H1 (cell line): ENCODE results near the gene KCNMA1. TPM values are rescaled to one million over a fixed set of nuclear protein-coding genes. Genes with fewer than 3 reads are reported as not detected.

Experiments
- CTCF ChIA-PET: fragments of 300-600 bp; sonication (Branson Sonifier 250); formaldehyde crosslinking; loops from one replicate; lab custom pipeline; 2021; ENCODE audit not compliant: partially characterized antibody; lab: Charles Lee
- POLR2A ChIA-PET: fragments of 300-600 bp; sonication (Branson Sonifier 250); formaldehyde crosslinking; loops from one replicate; lab custom pipeline; 2021; ENCODE audit warnings: inconsistent platforms; ENCODE audit not compliant: partially characterized antibody; lab: Charles Lee
- DNase-seq, 2 experiments: peaks; one replicate each; pipeline versions ENCODE4 v3.0.0 to v3.0.0-alpha.2; 2010 to 2022; ENCODE audit warnings: low spot score in 2 of 2, low read depth in 1 of 2, mixed read lengths in 1 of 2
- FAIRE-seq: peaks from 2 replicates; lab custom pipeline; 2011; peaks lifted over from hg19 to GRCh38; lab: Jason Lieb, UNC
- H2AFZ ChIP-seq: 2 replicates; pipeline ENCODE4 v1.8.1; 2012; ENCODE audit warnings: low read length, inconsistent platforms
- H2AK5ac ChIP-seq: 2 replicates; pipeline ENCODE4 v1.6.1; 2013; ENCODE audit warnings: low read depth, low read length
- H2BK120ac ChIP-seq: replicated peaks from 2 replicates; pipeline ENCODE3; 2013; ENCODE audit warnings: low read depth, low read length, inconsistent platforms
- H2BK12ac ChIP-seq: 2 replicates; pipeline ENCODE4 v1.6.1; 2013; ENCODE audit warnings: low read depth, low read length
- H2BK15ac ChIP-seq: 2 replicates; pipeline ENCODE4 v1.6.1; 2013; ENCODE audit warnings: low read length
- H2BK20ac ChIP-seq: 2 replicates; pipeline ENCODE4 v1.6.1; 2013; ENCODE audit warnings: low read length
- H2BK5ac ChIP-seq: 2 replicates; pipeline ENCODE4 v1.6.1; 2013; ENCODE audit warnings: low read depth, low read length
- H3K14ac ChIP-seq: 2 replicates; pipeline ENCODE4 v1.6.1; 2013; ENCODE audit warnings: inconsistent platforms; ENCODE audit not compliant: insufficient read length
- H3K18ac ChIP-seq: 2 replicates; pipeline ENCODE4 v1.6.1; 2013; ENCODE audit warnings: low read length; ENCODE audit errors: extremely low read depth
- H3K23ac ChIP-seq: 2 replicates; pipeline ENCODE4 v1.6.1; 2013; ENCODE audit warnings: inconsistent platforms; ENCODE audit not compliant: insufficient read length
- H3K23me2 ChIP-seq: 2 replicates; pipeline ENCODE4 v1.6.1; 2013; ENCODE audit warnings: low read depth, low read length
- H3K27ac ChIP-seq: 2 replicates; pipeline ENCODE4 v1.6.1; 2011; ENCODE audit warnings: low read depth, low read length, inconsistent platforms
- H3K27me3 ChIP-seq, 4 experiments: replicated peaks in 1 of 4; 1 replicate in 1 of 4; 2 replicates in 3 of 4; pipeline versions ENCODE4 v1.6.1 to v1.8.1; 2011 to 2013; ENCODE audit warnings: low read length in 3 of 4, mild to moderate bottlenecking in 3 of 4, inconsistent platforms in 2 of 4, mixed read lengths in 2 of 4, moderate library complexity in 1 of 4; ENCODE audit not compliant: control insufficient read depth in 3 of 4, insufficient read depth in 3 of 4; ENCODE audit errors: extremely low read depth in 1 of 4
- H3K36me3 ChIP-seq, 4 experiments: 2 replicates each; pipeline versions ENCODE4 v1.6.1 to v1.8.1; 2011 to 2013; ENCODE audit warnings: mild to moderate bottlenecking in 4 of 4, low read length in 3 of 4, moderate library complexity in 2 of 4, control low read depth in 1 of 4, inconsistent platforms in 1 of 4; ENCODE audit not compliant: insufficient read depth in 4 of 4, control insufficient read depth in 2 of 4
- H3K4ac ChIP-seq: replicated peaks from 2 replicates; pipeline ENCODE3; 2013; ENCODE audit warnings: low read length, low read depth, mixed read lengths, inconsistent platforms; ENCODE audit not compliant: insufficient read length
- H3K4me1 ChIP-seq, 4 experiments: replicated peaks in 1 of 4; 1 replicate in 1 of 4; 2 replicates in 3 of 4; pipeline versions ENCODE4 v1.6.1 to v1.8.1; 2011 to 2013; ENCODE audit warnings: low read length in 3 of 4, inconsistent platforms in 2 of 4, mixed read lengths in 1 of 4; ENCODE audit not compliant: insufficient read depth in 4 of 4, control insufficient read depth in 3 of 4
- H3K4me2 ChIP-seq, 2 experiments: 2 replicates each; pipeline versions ENCODE4 v1.6.1 to v1.8.1; 2011 to 2013; ENCODE audit warnings: low read depth in 2 of 2, low read length in 2 of 2, control low read depth in 1 of 2, inconsistent platforms in 1 of 2, mild to moderate bottlenecking in 1 of 2; ENCODE audit not compliant: insufficient read depth in 1 of 2
- H3K4me3 ChIP-seq, 4 experiments: fragments of 200-600, 300-600 bp in 1 of 4; sonication (generic), shearing (Covaris generic), sonication (Bioruptor Twin) in 1 of 4; 2 replicates each; pipeline versions ENCODE4 v1.5.1 to v1.8.1; 2011 to 2016; ENCODE audit warnings: low read length in 4 of 4, low read depth in 3 of 4, control low read depth in 2 of 4, inconsistent platforms in 2 of 4, mild to moderate bottlenecking in 2 of 4, mixed read lengths in 1 of 4, moderate library complexity in 1 of 4; ENCODE audit not compliant: insufficient read depth in 2 of 4; ENCODE audit errors: extremely low read depth in 1 of 4
- H3K56ac ChIP-seq: replicated peaks from 2 replicates; pipeline ENCODE3; 2013; ENCODE audit warnings: low read depth, mild to moderate bottlenecking, mixed read lengths, low read length, inconsistent platforms; ENCODE audit not compliant: insufficient read length
- H3K79me1 ChIP-seq: 2 replicates; pipeline ENCODE4 v1.6.1; 2013; ENCODE audit warnings: low read depth, low read length, control low read depth
- H3K79me2 ChIP-seq, 2 experiments: 2 replicates each; pipeline versions ENCODE4 v1.6.1 to v1.8.1; 2012 to 2013; ENCODE audit warnings: low read length in 2 of 2, mild to moderate bottlenecking in 2 of 2, inconsistent platforms in 1 of 2; ENCODE audit not compliant: insufficient read depth in 2 of 2, control insufficient read depth in 1 of 2
- H3K9ac ChIP-seq, 4 experiments: replicated peaks in 1 of 4; 1 replicate in 1 of 4; 2 replicates in 3 of 4; pipeline versions ENCODE4 v1.6.1 to v1.8.1; 2011 to 2013; ENCODE audit warnings: low read depth in 3 of 4, low read length in 3 of 4, control low read depth in 2 of 4, mild to moderate bottlenecking in 2 of 4, moderate library complexity in 2 of 4, inconsistent platforms in 1 of 4; ENCODE audit errors: extremely low read depth in 1 of 4
- H3K9me3 ChIP-seq, 2 experiments: 2 replicates each; pipeline versions ENCODE4 v1.6.1 to v1.8.1; 2012 to 2013; ENCODE audit warnings: mild to moderate bottlenecking in 2 of 2, moderate library complexity in 2 of 2, control low read depth in 1 of 2, inconsistent platforms in 1 of 2, low read depth in 1 of 2, low read length in 1 of 2, mixed read lengths in 1 of 2; ENCODE audit not compliant: insufficient read depth in 2 of 2
- H4K20me1 ChIP-seq, 2 experiments: replicated peaks in 1 of 2; 2 replicates each; pipeline versions ENCODE3 to v1.8.1; 2011 to 2013; ENCODE audit warnings: inconsistent platforms in 2 of 2, low read length in 2 of 2, mild to moderate bottlenecking in 1 of 2; ENCODE audit not compliant: insufficient read depth in 2 of 2, control insufficient read depth in 1 of 2
- H4K5ac ChIP-seq: 2 replicates; pipeline ENCODE4 v1.6.1; 2013; ENCODE audit warnings: low read length, low read depth, mixed read lengths, inconsistent platforms; ENCODE audit not compliant: insufficient read length
- H4K8ac ChIP-seq: 2 replicates; pipeline ENCODE4 v1.8.0; 2013; ENCODE audit warnings: mild to moderate bottlenecking, moderate library complexity, low read length, inconsistent platforms; ENCODE audit not compliant: insufficient read depth; ENCODE audit errors: extremely low read depth
- H4K91ac ChIP-seq: replicated peaks from 2 replicates; pipeline ENCODE3; 2013; ENCODE audit warnings: low read length, mixed read lengths, inconsistent platforms; ENCODE audit not compliant: insufficient read length
- E2F6 ChIP-seq: IDR thresholded peaks from 2 replicates; pipeline ENCODE4 v1.6.1; 2012; ENCODE audit warnings: inconsistent platforms
- EGR1 ChIP-seq: IDR thresholded peaks from 2 replicates; pipeline ENCODE4 v1.6.1; 2011; ENCODE audit warnings: low read depth, low read length, borderline replicate concordance
- TCF12 ChIP-seq: IDR thresholded peaks from 2 replicates; pipeline ENCODE4 v1.6.1; 2011; ENCODE audit warnings: low read depth, mild to moderate bottlenecking, low read length
- WGBS, 2 experiments: shearing (Covaris generic) in 1 of 2; methylation state at CpG; one replicate each; pipeline versions ENCODE4 v1.1.6 to v1.1.7; 2013 to 2015; ENCODE audit warnings: low lambda C conversion rate in 2 of 2, mixed read lengths in 2 of 2, inconsistent platforms in 1 of 2, low coverage in 1 of 2, missing lambda C conversion rate in 1 of 2; ENCODE audit not compliant: insufficient replicate concordance in 2 of 2, insufficient coverage in 1 of 2, insufficient read length in 1 of 2; ENCODE audit errors: extremely low coverage in 1 of 2, missing lambda C conversion rate in 1 of 2; 5-methylcytosine and 5-hydroxymethylcytosine counted together
- polyA plus RNA-seq, 7 experiments: library from polyadenylated mRNA; depleted of rRNA in 3 of 7; stranded (reverse) in 5 of 7; unstranded in 2 of 7; fragments of >200 nt in 5 of 7; fragments of 200-250 nt in 2 of 7; gene quantifications; 1 replicate in 5 of 7; 2 replicates in 1 of 7; 4 replicates in 1 of 7; pipeline versions ENCODE4 v1.2.1 to v1.2.3, GENCODE V29; 2011 to 2013; ENCODE audit warnings: missing spikeins in 2 of 7, mixed read lengths in 2 of 7
- total RNA-seq: library from RNA; stranded (reverse); fragmentation: NEBNext Ultra II Directional; extraction: Animal tissue kit (Norgen Biotek cat#: 25700); gene quantifications from 2 replicates; pipeline ENCODE4 v1.2.1, GENCODE V29; 2021

Gene KCNMA1
- total and polyA plus RNA-seq, 2 of the 8 experiments (the other 6 are each of a cell fraction or from before 2014, with no cell fraction given): 10.2 to 11.1 TPM

- Histone ChIP-seq H2BK12ac (no peak overlapping the region), H3K4ac (no peak overlapping the region), H2BK120ac (no peak overlapping the region), H3K36me3 (0 out of 8 replicates have a peak, but pooled peaks cover 0 to 2% (median 0%) of the 10 kb centered on the region in 4 experiments), H4K8ac (no peak overlapping the region), H3K14ac (no peak overlapping the region), H4K91ac (no peak overlapping the region), H3K23ac (no peak overlapping the region), H4K5ac (no peak overlapping the region), H3K9ac (no peak overlapping the region), H3K79me1 (no peaks in the 10 kb centered on the region), H2AK5ac (no peak overlapping the region), H3K56ac (no peak overlapping the region), H3K23me2 (no peaks in the 10 kb centered on the region), H2BK20ac (no peak overlapping the region), H3K27me3 (no peaks in the 10 kb centered on the region), H3K4me1 (peaks cover 2 to 4% (median 2%) of the 10 kb centered on the region in 4 experiments; a peak in 2 of 7 replicates), H3K9me3 (0 out of 4 replicates have a peak, but pooled peaks cover 0 to 3% of the 10 kb centered on the region in 2 experiments), H3K79me2 (no peaks in the 10 kb centered on the region), H3K27ac (no peak overlapping the region), H3K4me2 (no peak overlapping the region), H2BK15ac (no peak overlapping the region), H3K18ac (no peak overlapping the region), H2BK5ac (no peak overlapping the region), H3K4me3 (no peak overlapping the region), H2AFZ (no peak overlapping the region), H4K20me1 (no peaks in the 10 kb centered on the region)
- FAIRE-seq (no peak), DNase-seq (no peak)
- TF ChIP-seq EGR1 (no peak), E2F6 (no peak), TCF12 (no peak)
- 92% methylated on average over 4 of the region's 4 CpGs; no CpG with 5 or more reads in 1 of the 2 experiments for WGBS, 2 experiments
- POLR2A ChIA-PET: no interaction called here
- CTCF ChIA-PET: no interaction called here
Measured at GRCh38 chr10:77279207-77279606, 358.4 kb downstream of the KCNMA1 start.
